Measurements from ENCODE around the gene SLAIN2.
"Not testable (repeated sequence)": the region's sequence is repeated elsewhere in the genome, so short reads cannot be mapped to it uniquely, and the experiment has no call there.

The SLAIN2 gene

GRCh38 chr4:48405924-48406323 is 64.6 kb downstream of the SLAIN2 start:
- no peak overlapping the region for H3K4me3 Mint-ChIP-seq
- DNase-seq (ENCODE audit: low spot score) = no peak
- H3K27me3 Mint-ChIP-seq (ENCODE audit: low read depth) = no peaks in the 10 kb centered on the region
- peaks cover 14% of the 10 kb centered on the region for H3K36me3 Mint-ChIP-seq (ENCODE audit: low read depth)
- no peak overlapping the region for H3K27ac Mint-ChIP-seq
- no peaks in the 10 kb centered on the region for H3K9me3 Mint-ChIP-seq
- peaks cover 3% of the 10 kb centered on the region for H3K4me1 Mint-ChIP-seq (ENCODE audit: low read depth)

DNA sequence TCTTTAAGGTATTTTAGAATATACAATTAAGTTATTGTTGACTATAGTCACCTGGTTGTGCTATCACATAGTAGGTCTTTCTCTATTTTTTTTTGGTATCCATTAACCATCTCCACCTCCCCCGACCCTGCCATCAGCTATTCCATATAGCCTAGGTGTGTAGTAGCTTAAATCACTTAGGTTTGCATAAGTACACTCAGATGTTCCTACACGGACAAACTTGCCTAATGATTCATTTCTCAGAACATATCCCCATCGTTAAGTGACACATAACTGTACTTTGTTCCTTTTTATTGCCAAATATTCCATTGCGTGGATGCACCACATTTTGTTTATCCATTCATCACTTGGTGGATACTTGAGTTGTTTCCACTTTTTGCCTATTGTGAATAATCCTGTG is 67.9 kb downstream of the SLAIN2 start:
- no peaks in the 10 kb centered on the region for H3K9me3 Mint-ChIP-seq
- DNase-seq (ENCODE audit: low spot score) = no peak
- no peak overlapping the region for H3K4me3 Mint-ChIP-seq
- no peaks in the 10 kb centered on the region for H3K27me3 Mint-ChIP-seq (ENCODE audit: low read depth)
- H3K4me1 Mint-ChIP-seq (ENCODE audit: low read depth) = peaks cover 3% of the 10 kb centered on the region
- no peak overlapping the region for H3K27ac Mint-ChIP-seq
- peaks cover 18% of the 10 kb centered on the region for H3K36me3 Mint-ChIP-seq (ENCODE audit: low read depth)

DNA sequence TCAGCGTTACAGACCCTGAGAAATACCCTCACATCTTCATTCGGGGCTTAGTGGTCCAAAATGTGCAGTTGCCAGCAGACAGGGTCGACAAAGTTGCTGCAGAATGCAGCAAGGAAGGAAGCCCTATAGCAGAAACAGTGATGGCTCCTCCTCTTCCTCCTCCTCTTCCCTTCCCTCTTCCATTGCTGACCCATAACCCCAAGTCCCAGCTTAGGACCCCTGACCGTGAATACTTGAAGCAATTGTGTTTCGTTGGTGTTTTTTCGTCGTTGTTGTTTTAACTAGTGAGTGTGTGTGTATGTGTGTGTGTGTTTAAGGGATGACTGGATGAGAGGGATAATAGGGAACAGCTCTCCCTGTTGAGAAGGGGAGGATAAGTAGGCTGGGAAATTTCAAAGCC is 69.5 kb downstream of the SLAIN2 start:
- Mint-ChIP-seq H3K9me3 (no peaks in the 10 kb centered on the region), H3K27me3 (ENCODE audit: low read depth) (no peaks in the 10 kb centered on the region), H3K4me3 (no peak overlapping the region), H3K27ac (no peak overlapping the region), H3K4me1 (ENCODE audit: low read depth) (no peaks in the 10 kb centered on the region), H3K36me3 (ENCODE audit: low read depth) (peaks cover 17% of the 10 kb centered on the region)
- no peak for DNase-seq (ENCODE audit: low spot score)

DNA sequence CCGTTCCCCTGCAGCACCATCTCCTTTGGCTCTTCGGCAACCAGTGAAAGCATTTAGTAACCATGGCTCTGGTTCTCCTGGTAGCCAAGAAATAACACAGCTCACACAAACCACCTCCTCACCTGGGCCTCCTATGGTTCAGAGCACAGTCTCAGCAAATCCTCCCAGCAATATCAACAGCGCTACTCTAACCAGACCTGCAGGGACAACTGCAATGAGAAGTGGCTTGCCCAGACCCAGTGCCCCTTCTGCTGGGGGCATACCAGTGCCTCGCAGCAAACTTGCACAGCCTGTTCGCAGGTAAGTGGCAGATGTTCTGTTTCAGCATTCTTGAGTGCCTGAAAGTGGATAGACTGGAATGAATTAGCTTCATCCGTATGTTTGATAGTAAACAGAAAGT is 78.8 kb downstream of the SLAIN2 start:
- H3K27me3 Mint-ChIP-seq (ENCODE audit: low read depth) = no peaks in the 10 kb centered on the region
- H3K4me3 Mint-ChIP-seq = no peak overlapping the region
- no peaks in the 10 kb centered on the region for H3K4me1 Mint-ChIP-seq (ENCODE audit: low read depth)
- peaks cover 29% of the 10 kb centered on the region for H3K36me3 Mint-ChIP-seq (ENCODE audit: low read depth)
- H3K9me3 Mint-ChIP-seq = no peaks in the 10 kb centered on the region
- DNase-seq (ENCODE audit: low spot score) = no peak
- no peak overlapping the region for H3K27ac Mint-ChIP-seq

GRCh38 chr4:48421101-48421500 is 79.8 kb downstream of the SLAIN2 start:
- DNase-seq (ENCODE audit: low spot score) = no peak
- Mint-ChIP-seq H3K27ac (no peak overlapping the region), H3K9me3 (no peaks in the 10 kb centered on the region)

DNA sequence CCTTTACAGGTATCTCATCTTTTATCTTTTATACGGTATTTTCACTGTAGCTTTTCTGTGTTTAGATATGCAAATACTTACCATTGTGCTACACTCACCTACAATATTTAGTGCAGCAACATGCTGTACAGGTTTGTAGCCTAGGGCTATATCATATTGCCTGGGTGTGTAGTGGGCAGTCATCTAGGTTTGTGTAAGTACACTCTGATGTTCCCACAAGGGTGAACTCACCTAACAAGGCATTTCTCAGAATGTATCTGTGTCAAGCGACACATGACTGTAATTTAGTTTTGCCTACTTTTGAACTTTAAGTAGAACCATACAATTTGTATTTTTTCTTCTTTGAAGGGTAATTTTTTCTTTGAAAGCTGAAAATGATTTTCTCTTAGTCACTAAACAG is 87.6 kb downstream of the SLAIN2 start:
- Mint-ChIP-seq H3K9me3 (no peaks in the 10 kb centered on the region), H3K4me3 (no peak overlapping the region), H3K36me3 (ENCODE audit: low read depth) (peaks cover 2% of the 10 kb centered on the region), H3K27ac (no peak overlapping the region), H3K27me3 (ENCODE audit: low read depth) (no peaks in the 10 kb centered on the region), H3K4me1 (ENCODE audit: low read depth) (peaks cover 22% of the 10 kb centered on the region)
- no peak for DNase-seq (ENCODE audit: low spot score)

More at GRCh38 chr4:48421101-48421500, 79.8 kb downstream of the SLAIN2 start:
- Mint-ChIP-seq H3K27me3 (ENCODE audit: low read depth) (no peaks in the 10 kb centered on the region), H3K4me1 (ENCODE audit: low read depth) (no peaks in the 10 kb centered on the region), H3K36me3 (ENCODE audit: low read depth) (peaks cover 29% of the 10 kb centered on the region), H3K4me3 (no peak overlapping the region)

DNA sequence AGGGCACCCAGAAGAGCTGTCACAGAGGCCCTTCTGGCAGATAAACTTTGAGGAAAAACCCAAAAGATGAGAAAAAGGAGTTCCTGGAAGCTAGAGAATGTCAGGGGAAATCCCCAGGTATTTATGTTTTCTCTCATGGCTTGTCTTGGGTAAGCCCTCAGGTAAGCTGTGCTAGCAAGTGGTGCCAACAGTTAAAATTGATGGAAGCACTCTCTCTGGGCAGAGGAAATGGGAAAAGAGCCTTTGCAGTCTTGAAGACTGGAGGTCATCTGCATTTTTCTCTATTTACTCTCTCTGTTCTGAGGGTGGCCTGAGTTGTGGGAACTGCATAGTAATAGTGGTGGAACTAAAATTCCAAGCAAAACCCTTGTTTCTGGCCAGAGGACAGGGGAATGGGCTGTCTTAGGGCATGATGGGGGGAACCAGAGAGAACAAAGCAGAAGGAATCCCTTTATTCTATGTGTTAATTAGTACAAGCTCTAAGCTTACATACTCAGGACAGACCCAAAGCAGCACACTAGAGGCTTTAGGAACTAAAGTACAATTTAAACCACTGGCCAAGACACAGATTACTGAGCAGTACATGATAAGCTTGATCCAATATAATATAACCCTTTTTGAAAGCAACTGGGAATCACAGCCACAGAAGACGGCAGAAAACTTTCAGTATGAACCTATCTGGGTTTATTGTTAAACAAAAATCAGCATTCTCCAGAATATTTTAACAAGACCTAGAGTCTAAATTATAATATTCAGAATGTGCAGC is 88.6 kb downstream of the SLAIN2 start:
- no peak for DNase-seq (ENCODE audit: low spot score)
- Mint-ChIP-seq H3K27ac (no peak overlapping the region), H3K9me3 (no peaks in the 10 kb centered on the region), H3K4me1 (ENCODE audit: low read depth) (peaks cover 22% of the 10 kb centered on the region), H3K36me3 (ENCODE audit: low read depth) (peaks cover 2% of the 10 kb centered on the region), H3K27me3 (ENCODE audit: low read depth) (no peaks in the 10 kb centered on the region), H3K4me3 (no peak overlapping the region)

GRCh38 chr4:48431401-48431800 is 90.1 kb downstream of the SLAIN2 start:
- H3K4me1 Mint-ChIP-seq (ENCODE audit: low read depth) = peaks cover 22% of the 10 kb centered on the region
- peak; percentile 16 for DNase-seq (ENCODE audit: low spot score)
- H3K27me3 Mint-ChIP-seq (ENCODE audit: low read depth) = no peaks in the 10 kb centered on the region
- H3K9me3 Mint-ChIP-seq = no peaks in the 10 kb centered on the region
- H3K36me3 Mint-ChIP-seq (ENCODE audit: low read depth) = peaks cover 2% of the 10 kb centered on the region
- peak overlapping the region; percentile 29 for H3K27ac Mint-ChIP-seq
- H3K4me3 Mint-ChIP-seq = peak overlapping the region; percentile 28

- Mint-ChIP-seq H3K4me3 (no peak overlapping the region), H3K36me3 (ENCODE audit: low read depth) (peaks cover 2% of the 10 kb centered on the region), H3K9me3 (no peaks in the 10 kb centered on the region), H3K27me3 (ENCODE audit: low read depth) (no peaks in the 10 kb centered on the region), H3K27ac (no peak overlapping the region), H3K4me1 (ENCODE audit: low read depth) (peaks cover 22% of the 10 kb centered on the region)
- no peak for DNase-seq (ENCODE audit: low spot score)
These were observed 90.7 kb downstream of the SLAIN2 start for GRCh38 chr4:48432017-48432416.

- Mint-ChIP-seq H3K4me3 (no peak overlapping the region), H3K4me1 (ENCODE audit: low read depth) (peaks cover 7% of the 10 kb centered on the region), H3K27me3 (ENCODE audit: low read depth) (peaks cover 25% of the 10 kb centered on the region), H3K27ac (no peak overlapping the region), H3K9me3 (no peaks in the 10 kb centered on the region), H3K36me3 (ENCODE audit: low read depth) (no peaks in the 10 kb centered on the region)
- DNase-seq (ENCODE audit: low spot score) = no peak
These were observed 95.0 kb downstream of the SLAIN2 start for GRCh38 chr4:48436318-48436717.

GRCh38 chr4:48439988-48440387 is 98.7 kb downstream of the SLAIN2 start:
- no peaks in the 10 kb centered on the region for H3K4me1 Mint-ChIP-seq (ENCODE audit: low read depth)
- H3K27me3 Mint-ChIP-seq (ENCODE audit: low read depth) = peaks cover 26% of the 10 kb centered on the region
- no peak overlapping the region for H3K27ac Mint-ChIP-seq
- no peak overlapping the region for H3K4me3 Mint-ChIP-seq
- H3K9me3 Mint-ChIP-seq = no peaks in the 10 kb centered on the region
- no peak for DNase-seq (ENCODE audit: low spot score)
- H3K36me3 Mint-ChIP-seq (ENCODE audit: low read depth) = no peaks in the 10 kb centered on the region

DNA sequence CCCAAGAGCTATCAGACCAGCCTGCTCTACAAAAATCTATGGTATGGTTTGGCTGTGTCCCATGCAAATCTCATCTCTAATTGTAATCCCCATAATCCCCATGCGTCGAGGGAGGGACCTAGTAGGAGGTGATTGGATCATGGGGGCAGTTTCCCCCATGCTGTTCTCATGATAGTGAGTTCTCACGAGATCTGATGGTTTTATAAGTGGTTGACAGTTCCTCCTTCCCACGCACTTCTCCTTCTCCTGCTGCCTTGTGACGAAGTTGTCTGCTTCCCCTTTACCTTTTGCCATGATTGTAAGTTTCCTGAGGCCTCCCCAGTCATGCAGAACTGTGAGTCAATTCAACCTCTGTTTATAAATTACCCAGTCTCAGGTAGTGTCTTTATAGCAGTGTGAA is 99.6 kb downstream of the SLAIN2 start:
- not testable (repeated sequence) for H3K4me3 Mint-ChIP-seq; H3K4me1 Mint-ChIP-seq (ENCODE audit: low read depth); H3K9me3 Mint-ChIP-seq; DNase-seq (ENCODE audit: low spot score); H3K36me3 Mint-ChIP-seq (ENCODE audit: low read depth)
- Mint-ChIP-seq H3K27me3 (ENCODE audit: low read depth) (peaks cover 26% of the 10 kb centered on the region), H3K27ac (peak overlapping the region; percentile 35)

DNA sequence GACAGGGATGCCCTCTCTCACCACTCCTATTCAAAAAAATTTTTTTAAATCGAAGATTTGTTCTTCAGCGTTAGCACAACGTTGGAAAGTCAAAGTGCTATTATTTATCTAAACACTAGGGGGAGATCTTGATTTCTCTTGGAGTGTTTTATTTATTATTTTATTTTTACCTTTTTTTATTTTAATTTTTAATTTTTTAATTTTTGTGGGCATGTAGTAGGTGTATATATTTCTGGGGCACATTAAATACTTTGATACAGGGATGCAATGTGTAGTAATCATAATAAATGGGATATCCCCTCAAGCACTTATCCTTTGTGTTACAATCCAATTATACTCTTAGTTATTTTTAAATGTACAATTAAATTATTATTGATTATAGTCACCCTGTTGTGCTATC is 104.4 kb downstream of the SLAIN2 start:
- Mint-ChIP-seq H3K4me1 (ENCODE audit: low read depth) (no peaks in the 10 kb centered on the region), H3K9me3 (no peaks in the 10 kb centered on the region), H3K36me3 (ENCODE audit: low read depth) (no peaks in the 10 kb centered on the region), H3K27me3 (ENCODE audit: low read depth) (peaks cover 6% of the 10 kb centered on the region), H3K4me3 (no peak overlapping the region), H3K27ac (no peak overlapping the region)
- DNase-seq (ENCODE audit: low spot score) = no peak

GRCh38 chr4:48446642-48447041 is 105.3 kb downstream of the SLAIN2 start:
- Mint-ChIP-seq H3K27me3 (ENCODE audit: low read depth) (peaks cover 2% of the 10 kb centered on the region), H3K4me1 (ENCODE audit: low read depth) (no peaks in the 10 kb centered on the region), H3K36me3 (ENCODE audit: low read depth) (no peaks in the 10 kb centered on the region), H3K4me3 (no peak overlapping the region), H3K9me3 (no peaks in the 10 kb centered on the region), H3K27ac (no peak overlapping the region)
- no peak for DNase-seq (ENCODE audit: low spot score)

- H3K4me3 Mint-ChIP-seq = no peak overlapping the region
- H3K4me1 Mint-ChIP-seq (ENCODE audit: low read depth) = no peaks in the 10 kb centered on the region
- no peaks in the 10 kb centered on the region for H3K9me3 Mint-ChIP-seq
- H3K27ac Mint-ChIP-seq = no peak overlapping the region
- DNase-seq (ENCODE audit: low spot score) = no peak
- no peaks in the 10 kb centered on the region for H3K36me3 Mint-ChIP-seq (ENCODE audit: low read depth)
- no peaks in the 10 kb centered on the region for H3K27me3 Mint-ChIP-seq (ENCODE audit: low read depth)
These were observed 107.8 kb downstream of the SLAIN2 start for GRCh38 chr4:48449151-48449550.
